ENCODE measurements around the gene CYP19A1. TPM values are rescaled to one million over a fixed set of nuclear protein-coding genes. Genes with fewer than 3 reads are reported as not detected.

The CYP19A1 gene
- total and polyA plus RNA-seq, 2 of the 8 experiments (the other 6 are each of a cell fraction or from before 2014, with no cell fraction given): not detected

- no peaks in the 10 kb centered on the region for H3K79me2 ChIP-seq (ENCODE audit: control insufficient read depth in 1 of 2, insufficient read depth in 2 of 2, low read length in 2 of 2)
- H2BK20ac ChIP-seq (ENCODE audit: low read length): no peak overlapping the region
- H2AFZ ChIP-seq (ENCODE audit: low read length): no peak overlapping the region
- H2AK5ac ChIP-seq (ENCODE audit: low read depth, low read length): no peak overlapping the region
- H3K79me1 ChIP-seq (ENCODE audit: low read depth, low read length): no peaks in the 10 kb centered on the region
- no peak overlapping the region for H2BK5ac ChIP-seq (ENCODE audit: low read depth, low read length)
- H3K56ac ChIP-seq (replicated peaks; ENCODE audit: insufficient read length, low read depth, low read length): no peak overlapping the region
- H3K23me2 ChIP-seq (ENCODE audit: low read depth, low read length): no peaks in the 10 kb centered on the region
- no peak overlapping the region for H3K4ac ChIP-seq (replicated peaks; ENCODE audit: insufficient read length, low read depth, low read length)
- H4K5ac ChIP-seq (ENCODE audit: insufficient read length, low read depth, low read length): no peak overlapping the region
- no peak overlapping the region for H4K8ac ChIP-seq (ENCODE audit: extremely low read depth, insufficient read depth, low read length)
- no peaks in the 10 kb centered on the region for H3K9me3 ChIP-seq (ENCODE audit: insufficient read depth in 2 of 2, low read depth in 1 of 2, low read length in 1 of 2)
- ChIA-PET POLR2A (ENCODE audit: partially characterized antibody) (no interaction called here), CTCF (ENCODE audit: partially characterized antibody) (interaction anchor here (0.6 to 6.9 kb wide), 72 partner anchors 9 to 371 kb away, joined by 3 to 91 read pairs (median 5); no protein-coding TSS in a partner anchor)
- no peak overlapping the region for H3K27ac ChIP-seq (ENCODE audit: low read depth, low read length)
- FAIRE-seq: peak; percentile 91
- H3K18ac ChIP-seq (ENCODE audit: extremely low read depth, low read length): no peak overlapping the region
- H4K91ac ChIP-seq (replicated peaks; ENCODE audit: insufficient read length, low read length): no peak overlapping the region
- TF ChIP-seq ATF3 (IDR thresholded peaks at IDR 0.05; ENCODE audit: insufficient read depth, low read depth, low read length) (0 out of 2 replicates have a peak, but pooled peaks have one; percentile 26), CTCF (IDR thresholded peaks at IDR 0.05; ENCODE audit: control extremely low read depth in 1 of 3, insufficient read depth in 1 of 3, low read depth in 1 of 3, low read length in 3 of 3) (peak; percentile 84 to 88 (median 87)), JUN (IDR thresholded peaks at IDR 0.05; ENCODE audit: low read depth, low read length) (no peak), USF2 (IDR thresholded peaks at IDR 0.05; ENCODE audit: low read length) (peak; percentile 57; the same call in 1 of the 2 replicates), RAD21 (IDR thresholded peaks at IDR 0.05 in 1 of 2, conservative IDR thresholded peaks at IDR 0.05 in 1 of 2; ENCODE audit: low read depth in 2 of 2, low read length in 2 of 2) (peak; percentile 81 to 87)
- H2BK120ac ChIP-seq (replicated peaks; ENCODE audit: low read depth, low read length): no peak overlapping the region
- H3K14ac ChIP-seq (ENCODE audit: insufficient read length): no peak overlapping the region
- peaks cover 0 to 2% of the 10 kb centered on the region in 2 experiments for H4K20me1 ChIP-seq (replicated peaks in 1 of 2; ENCODE audit: control insufficient read depth in 1 of 2, insufficient read depth in 2 of 2, low read length in 2 of 2)
- no peak overlapping the region for H3K4me2 ChIP-seq (ENCODE audit: insufficient read depth in 1 of 2, low read depth in 2 of 2, low read length in 2 of 2)
- H3K4me3 ChIP-seq (ENCODE audit: extremely low read depth in 1 of 4, insufficient read depth in 2 of 4, low read depth in 3 of 4, low read length in 4 of 4): no peak overlapping the region
- 42% methylated on average over 8 of the region's 8 CpGs; no CpG with 5 or more reads in 1 of the 2 experiments for WGBS, 2 experiments (ENCODE audit: extremely low coverage in 1 of 2, insufficient coverage in 1 of 2, insufficient read length in 1 of 2, insufficient replicate concordance in 2 of 2, low coverage in 1 of 2, low lambda C conversion rate in 2 of 2, missing lambda C conversion rate in 1 of 2)
- H3K23ac ChIP-seq (ENCODE audit: insufficient read length): no peak overlapping the region
- H3K27me3 ChIP-seq (replicated peaks in 1 of 4; ENCODE audit: control insufficient read depth in 3 of 4, extremely low read depth in 1 of 4, insufficient read depth in 3 of 4, low read length in 3 of 4): 0 out of 7 replicates have a peak, but pooled peaks cover 0 to 2% (median 0%) of the 10 kb centered on the region in 4 experiments
- H3K9ac ChIP-seq (replicated peaks in 1 of 4; ENCODE audit: extremely low read depth in 1 of 4, low read depth in 3 of 4, low read length in 3 of 4): no peak overlapping the region
- no peak overlapping the region for H2BK12ac ChIP-seq (ENCODE audit: low read depth, low read length)
- peak; percentile 29 to 86 for DNase-seq (ENCODE audit: low read depth in 1 of 2, low spot score in 2 of 2)
- peaks cover 0 to 8% (median under 1%) of the 10 kb centered on the region in 4 experiments; a peak in 3 of 7 replicates for H3K4me1 ChIP-seq (replicated peaks in 1 of 4; ENCODE audit: control insufficient read depth in 3 of 4, insufficient read depth in 4 of 4, low read length in 3 of 4)
- H3K36me3 ChIP-seq (ENCODE audit: control insufficient read depth in 2 of 4, insufficient read depth in 4 of 4, low read length in 3 of 4): no peaks in the 10 kb centered on the region
- no peak overlapping the region for H2BK15ac ChIP-seq (ENCODE audit: low read length)
These were observed 175.3 kb downstream of the CYP19A1 start for GRCh38 chr15:51162865-51163762.
